Colonic mucosa (tissue), 4 donors: ENCODE data around the gene FADS3. TPM values are rescaled to one million over a fixed set of nuclear protein-coding genes. Genes with fewer than 3 reads are reported as not detected.

Experiments used
- DNase-seq: peaks from one replicate; pipeline ENCODE4 v3.0.0-alpha.2; 2020
- H3K27ac ChIP-seq: fragments of 200-600 bp; one replicate; pipeline ENCODE4 v1.8.0; 2021
- H3K27me3 ChIP-seq: fragments of 200-600 bp; one replicate; pipeline ENCODE4 v1.8.0; 2021
- H3K36me3 ChIP-seq: fragments of 200-600 bp; one replicate; pipeline ENCODE4 v1.8.0; 2021
- H3K4me1 ChIP-seq: fragments of 200-600 bp; one replicate; pipeline ENCODE4 v1.8.0; 2021; ENCODE audit warnings: mild to moderate bottlenecking
- H3K4me3 ChIP-seq: fragments of 200-600 bp; one replicate; pipeline ENCODE4 v1.8.0; 2021
- H3K9ac ChIP-seq, 2 donors: one replicate each; pipeline ENCODE4 v1.7.0; 2013; ENCODE audit warnings: control low read depth in 2 of 2, low read depth in 2 of 2, low read length in 2 of 2
- H3K9me3 ChIP-seq: fragments of 200-600 bp; one replicate; pipeline ENCODE4 v1.8.0; 2021
- intact Hi-C: fragments of 100-400 bp; cut with DNase I; formaldehyde crosslinking; loops from one replicate; pipeline ENCODE4 v1.14.1; 2022
- total RNA-seq, 2 donors: library from RNA; stranded (reverse); fragmentation: NEBNext Ultra II Directional in 1 of 2; extraction: Animal tissue kit (Norgen Biotek cat#: 25700) in 1 of 2; gene quantifications; one replicate each; pipeline ENCODE4 v1.2.1, GENCODE V29; 2021
- TF ChIP-seq, protein P1 (sequence below): fragments of 200-600 bp; IDR thresholded peaks from one replicate; pipeline ENCODE4 v1.8.0; 2022; ENCODE audit warnings: antibody characterized with exemption, mild to moderate bottlenecking
- donor health status: healthy.
- donor health status: DM: no; HTN: no; CAD: no.
- donor health status: DM: no; HTN: no; CAD: no.

FADS3 gene
- total RNA-seq, 2 donors from 2014 or later = 10.4 to 13.3 TPM

GRCh38 chr11:61834278-61835048 is 56.9 kb downstream of the FADS3 start:
- peak; percentile 36 for DNase-seq
- Histone ChIP-seq H3K9me3 (no peaks in the 10 kb centered on the region), H3K4me1 (no peaks in the 10 kb centered on the region), H3K27ac (peak overlapping the region; percentile 4), H3K27me3 (peaks cover 7% of the 10 kb centered on the region), H3K9ac (no peak overlapping the region), H3K36me3 (no peaks in the 10 kb centered on the region), H3K4me3 (no peak overlapping the region)
- intact Hi-C loops = no loop called here
- TF ChIP-seq, protein P1, sequence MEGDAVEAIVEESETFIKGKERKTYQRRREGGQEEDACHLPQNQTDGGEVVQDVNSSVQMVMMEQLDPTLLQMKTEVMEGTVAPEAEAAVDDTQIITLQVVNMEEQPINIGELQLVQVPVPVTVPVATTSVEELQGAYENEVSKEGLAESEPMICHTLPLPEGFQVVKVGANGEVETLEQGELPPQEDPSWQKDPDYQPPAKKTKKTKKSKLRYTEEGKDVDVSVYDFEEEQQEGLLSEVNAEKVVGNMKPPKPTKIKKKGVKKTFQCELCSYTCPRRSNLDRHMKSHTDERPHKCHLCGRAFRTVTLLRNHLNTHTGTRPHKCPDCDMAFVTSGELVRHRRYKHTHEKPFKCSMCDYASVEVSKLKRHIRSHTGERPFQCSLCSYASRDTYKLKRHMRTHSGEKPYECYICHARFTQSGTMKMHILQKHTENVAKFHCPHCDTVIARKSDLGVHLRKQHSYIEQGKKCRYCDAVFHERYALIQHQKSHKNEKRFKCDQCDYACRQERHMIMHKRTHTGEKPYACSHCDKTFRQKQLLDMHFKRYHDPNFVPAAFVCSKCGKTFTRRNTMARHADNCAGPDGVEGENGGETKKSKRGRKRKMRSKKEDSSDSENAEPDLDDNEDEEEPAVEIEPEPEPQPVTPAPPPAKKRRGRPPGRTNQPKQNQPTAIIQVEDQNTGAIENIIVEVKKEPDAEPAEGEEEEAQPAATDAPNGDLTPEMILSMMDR = no peak

DNA sequence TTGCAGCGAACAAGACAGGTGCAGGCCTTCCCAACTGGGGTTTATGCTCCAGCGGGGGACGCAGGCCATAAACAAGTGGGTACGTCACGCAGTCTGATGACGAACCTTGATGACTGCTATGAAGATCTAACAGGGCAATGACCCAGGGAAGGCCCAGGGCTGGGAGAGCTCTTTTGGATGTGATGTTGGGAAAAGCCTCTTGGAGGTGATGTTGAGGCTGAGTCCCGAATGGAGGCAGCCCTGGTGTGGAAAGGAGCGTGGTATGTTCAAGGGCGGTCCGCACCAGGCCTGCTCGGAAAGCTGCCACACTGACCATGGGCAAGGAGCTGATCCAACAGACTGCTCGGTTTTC is 57.4 kb downstream of the FADS3 start:
- no peak overlapping the region for H3K4me3 ChIP-seq
- peaks cover 12% of the 10 kb centered on the region for H3K27me3 ChIP-seq
- H3K9ac ChIP-seq = no peak overlapping the region
- intact Hi-C loops = no loop called here
- H3K36me3 ChIP-seq = no peaks in the 10 kb centered on the region
- H3K27ac ChIP-seq = no peak overlapping the region
- no peaks in the 10 kb centered on the region for H3K4me1 ChIP-seq
- H3K9me3 ChIP-seq = no peaks in the 10 kb centered on the region
- DNase-seq = no peak
- TF ChIP-seq, protein P1 = no peak

GRCh38 chr11:61833471-61833870 is 57.9 kb downstream of the FADS3 start:
- intact Hi-C loops = no loop called here
- H3K9me3 ChIP-seq = no peaks in the 10 kb centered on the region
- no peaks in the 10 kb centered on the region for H3K4me1 ChIP-seq
- no peak for DNase-seq
- no peak overlapping the region for H3K27ac ChIP-seq
- no peak overlapping the region for H3K9ac ChIP-seq
- TF ChIP-seq, protein P1 = no peak
- H3K27me3 ChIP-seq = peaks cover 17% of the 10 kb centered on the region
- H3K4me3 ChIP-seq = no peak overlapping the region
- no peaks in the 10 kb centered on the region for H3K36me3 ChIP-seq

DNA sequence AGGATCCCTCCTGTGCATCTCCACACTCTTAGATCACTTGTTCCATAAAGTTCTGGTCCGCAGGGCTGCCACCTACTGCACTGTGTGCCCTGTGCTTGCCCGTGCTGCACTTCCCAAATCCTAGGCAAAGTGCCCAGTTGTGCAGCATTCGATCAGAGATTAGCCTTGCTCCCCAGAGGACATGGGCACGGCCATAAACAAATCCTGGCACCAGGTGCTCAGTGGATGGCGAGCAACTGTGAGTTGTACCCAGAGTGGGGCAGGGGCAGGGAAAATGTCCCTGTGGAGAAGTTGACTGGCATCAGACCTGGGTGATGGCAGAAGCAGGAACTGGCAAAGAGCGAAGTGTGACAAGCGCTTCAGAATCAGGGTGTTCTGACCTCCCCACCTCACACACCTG is 58.6 kb downstream of the FADS3 start:
- Histone ChIP-seq H3K9me3 (no peaks in the 10 kb centered on the region), H3K27ac (no peak overlapping the region), H3K4me1 (no peaks in the 10 kb centered on the region), H3K27me3 (peaks cover 22% of the 10 kb centered on the region), H3K4me3 (no peak overlapping the region), H3K36me3 (no peaks in the 10 kb centered on the region), H3K9ac (no peak overlapping the region)
- TF ChIP-seq, protein P1 = no peak
- intact Hi-C loops = no loop called here
- DNase-seq = no peak

GRCh38 chr11:61832207-61832606 is 59.1 kb downstream of the FADS3 start:
- Histone ChIP-seq H3K9me3 (no peaks in the 10 kb centered on the region), H3K4me3 (no peak overlapping the region), H3K27ac (no peak overlapping the region), H3K4me1 (no peaks in the 10 kb centered on the region), H3K27me3 (peaks cover 27% of the 10 kb centered on the region), H3K36me3 (no peaks in the 10 kb centered on the region), H3K9ac (no peak overlapping the region)
- intact Hi-C loops = no loop called here
- TF ChIP-seq, protein P1 = no peak
- no peak for DNase-seq
